HTR-8/SVneo (cell line): ENCODE measurements around the gene TTLL1.

Experiments used
- DNase-seq: peaks from one replicate; pipeline ENCODE4 v3.0.0; 2011; ENCODE audit warnings: low spot score, mixed read lengths; ENCODE audit not compliant: insufficient read length
- FAIRE-seq: peaks from 2 replicates; lab custom pipeline; 2011; peaks lifted over from hg19 to GRCh38; lab: Jason Lieb, UNC

Gene TTLL1

DNA sequence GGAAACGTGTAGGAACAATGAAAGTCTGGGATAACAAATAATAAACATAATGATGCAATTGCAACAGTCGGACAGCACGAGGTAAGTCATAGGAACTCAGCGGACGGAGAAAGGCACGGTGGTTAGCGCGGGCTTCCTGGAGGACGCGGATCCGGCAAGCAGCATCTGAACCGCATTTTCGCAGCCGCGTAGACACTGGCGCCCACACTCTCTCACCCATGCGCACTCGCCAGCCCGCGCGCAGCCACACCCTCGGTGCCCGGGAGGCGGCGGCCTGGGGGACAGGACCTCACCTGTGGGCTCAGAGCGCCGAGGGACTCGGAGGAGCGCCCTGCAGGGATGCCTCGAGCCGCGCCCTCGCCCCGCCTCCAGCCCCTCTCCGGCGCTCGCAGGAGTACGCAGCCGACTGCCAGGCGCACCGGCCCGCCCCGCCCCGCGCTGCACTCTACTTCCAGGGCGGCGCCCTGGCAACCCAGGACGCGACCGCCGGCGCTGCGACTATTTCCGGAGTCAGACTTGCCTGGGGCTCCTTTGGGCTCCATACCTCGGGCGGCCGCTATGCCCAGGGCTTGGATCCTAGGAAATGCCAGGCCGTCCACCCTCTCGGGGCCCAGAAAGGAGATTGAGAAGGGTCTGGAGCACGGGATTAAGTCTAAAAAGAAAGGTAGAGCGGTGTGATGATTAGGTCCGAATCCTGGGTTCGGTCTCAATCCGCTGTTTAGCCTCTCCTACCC lies at the start of gene TTLL1:
TSS of gene TTLL1 (minus strand) at position 408 of the 734 bp plus-strand sequence. CDS start 13,805 bp downstream, outside the sequence.
- peak; percentile 91 for DNase-seq
- FAIRE-seq, result peak; percentile 13

DNA sequence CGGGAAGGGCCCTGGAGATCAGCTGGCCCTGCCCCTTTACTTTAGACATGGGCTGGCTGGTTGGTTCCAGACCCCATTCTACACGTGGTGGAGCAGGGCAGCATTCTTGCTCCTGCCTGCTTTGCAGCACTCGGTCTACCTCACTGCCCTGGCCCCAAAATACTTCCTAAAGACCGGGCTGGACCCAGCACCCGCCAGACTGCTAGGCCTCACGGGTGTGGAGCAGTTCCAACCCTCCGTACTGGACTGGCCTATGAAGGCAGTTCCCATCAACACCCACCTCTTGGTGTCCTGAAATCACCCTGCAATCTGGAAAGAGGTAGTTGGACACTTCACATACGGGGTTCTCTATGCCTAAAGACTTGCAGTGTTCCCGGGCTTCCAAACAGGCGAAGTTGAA lies 47.6 kb upstream of the TTLL1 start:
- DNase-seq, result no peak
- no peak for FAIRE-seq

DNA sequence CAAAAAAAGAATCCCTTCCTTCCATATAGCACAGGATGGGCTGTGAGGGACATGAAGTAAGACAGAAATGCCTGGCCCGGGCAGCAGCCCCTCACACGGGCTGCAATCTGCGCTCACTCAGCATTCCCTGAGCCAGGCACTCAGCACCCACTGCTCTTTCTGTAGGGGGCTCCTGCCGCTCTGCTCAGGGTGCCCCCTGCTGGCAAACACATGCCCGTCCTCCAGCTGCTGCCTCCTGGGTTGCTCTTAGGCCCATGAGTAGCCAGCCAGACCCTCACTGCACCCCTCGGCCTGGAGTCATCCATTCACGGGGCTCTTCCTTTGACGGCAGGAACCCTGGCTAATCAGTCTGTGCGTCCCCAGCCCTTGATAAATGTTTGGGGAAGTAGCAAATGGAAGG lies 47.1 kb upstream of the TTLL1 start:
- FAIRE-seq (no peak), DNase-seq (peak; percentile 67)

DNA sequence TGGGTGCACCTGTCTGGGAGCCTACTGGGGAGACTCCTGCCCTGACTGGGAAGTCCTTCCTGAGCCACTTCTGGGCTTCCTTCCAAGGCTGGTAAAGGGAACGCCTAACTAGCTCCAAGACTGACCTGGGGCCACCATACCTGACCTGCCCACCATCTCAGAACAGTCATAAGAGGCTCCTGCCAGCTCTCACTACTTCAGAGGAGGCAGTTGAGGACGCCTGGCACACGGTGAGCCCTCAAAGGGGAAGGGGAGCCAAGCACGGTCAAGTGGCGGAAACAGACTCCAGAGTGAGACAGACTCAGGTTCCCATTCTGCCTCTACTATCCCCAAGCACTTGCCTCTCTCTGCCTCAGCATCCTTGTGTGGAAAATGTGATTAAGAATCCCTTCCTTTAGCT lies 46.4 kb upstream of the TTLL1 start:
- FAIRE-seq (no peak), DNase-seq (no peak)

DNA sequence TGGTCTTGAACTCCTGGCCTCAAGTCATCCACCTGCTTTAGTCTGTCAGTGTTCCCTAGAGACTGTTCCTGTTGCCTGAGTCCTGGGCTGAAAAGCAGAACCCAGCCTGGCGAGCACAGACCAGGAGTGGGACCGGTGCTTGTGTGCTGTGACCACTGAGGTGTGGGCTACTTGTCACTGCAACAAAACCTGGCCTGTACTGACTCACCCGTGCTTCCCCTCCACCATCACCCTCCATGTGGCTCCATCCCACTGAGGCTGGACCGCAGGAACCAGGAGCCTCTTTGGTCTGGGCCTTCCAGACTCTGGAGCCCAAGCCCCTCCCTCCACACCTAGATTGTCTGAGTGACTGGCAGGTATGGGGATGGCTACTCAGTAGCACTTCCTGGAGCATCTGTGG lies 45.4 kb upstream of the TTLL1 start:
- no peak for DNase-seq
- no peak for FAIRE-seq

DNA sequence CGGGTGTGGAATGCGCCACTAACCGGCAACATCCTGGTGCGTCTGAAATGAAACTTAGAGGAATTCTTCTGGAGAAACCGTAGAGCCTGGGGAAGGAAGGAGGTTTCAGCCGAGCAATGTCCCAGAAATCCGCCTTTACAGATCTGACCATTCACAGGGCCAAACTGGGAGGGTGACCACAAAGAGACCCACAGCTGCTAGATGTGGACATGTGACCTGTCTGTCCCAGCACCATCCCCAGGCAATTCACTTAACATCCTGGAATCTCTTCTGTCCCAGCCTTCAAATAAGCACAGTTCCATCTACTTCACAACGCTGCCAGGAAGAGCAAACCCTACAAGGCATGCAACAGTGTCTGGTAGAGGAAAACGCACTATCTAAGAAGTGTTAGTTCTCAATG lies 44.2 kb upstream of the TTLL1 start:
- no peak for DNase-seq
- FAIRE-seq, result no peak

DNA sequence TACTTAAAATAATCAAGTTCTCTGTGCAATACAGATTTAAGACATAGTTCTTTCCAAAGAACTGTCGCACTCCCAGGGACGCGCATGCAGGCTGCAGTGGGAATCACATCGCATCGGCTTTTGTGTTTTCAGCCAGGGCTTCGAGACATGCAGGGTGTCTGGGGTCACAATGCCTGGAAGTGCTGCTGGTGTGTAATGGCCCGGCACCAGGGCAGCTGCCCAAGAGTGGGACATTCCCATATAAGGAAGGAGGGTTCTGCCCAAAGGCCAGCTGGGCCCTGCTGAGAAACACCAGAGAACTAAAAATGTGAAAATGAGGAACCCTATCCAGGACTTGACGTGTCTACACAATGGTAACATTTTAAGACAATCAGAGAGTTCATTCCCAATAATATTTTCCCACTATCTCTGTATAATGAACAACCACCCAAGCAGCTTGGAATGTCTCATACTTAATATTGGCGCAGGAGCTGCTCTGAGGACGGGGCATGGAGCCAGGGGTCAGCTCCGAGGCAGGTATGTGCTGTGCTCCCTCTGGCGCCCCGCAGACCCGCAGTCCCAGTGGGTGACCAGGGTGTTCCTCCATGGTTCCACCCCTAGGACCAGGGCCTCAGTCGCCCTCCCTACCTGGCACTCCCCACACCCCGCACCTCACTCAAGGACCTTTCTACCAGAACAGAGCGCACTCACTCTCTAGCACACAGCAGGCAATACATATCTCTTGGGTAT lies 42.7 kb upstream of the TTLL1 start:
- DNase-seq, result no peak
- FAIRE-seq, result no peak

DNA sequence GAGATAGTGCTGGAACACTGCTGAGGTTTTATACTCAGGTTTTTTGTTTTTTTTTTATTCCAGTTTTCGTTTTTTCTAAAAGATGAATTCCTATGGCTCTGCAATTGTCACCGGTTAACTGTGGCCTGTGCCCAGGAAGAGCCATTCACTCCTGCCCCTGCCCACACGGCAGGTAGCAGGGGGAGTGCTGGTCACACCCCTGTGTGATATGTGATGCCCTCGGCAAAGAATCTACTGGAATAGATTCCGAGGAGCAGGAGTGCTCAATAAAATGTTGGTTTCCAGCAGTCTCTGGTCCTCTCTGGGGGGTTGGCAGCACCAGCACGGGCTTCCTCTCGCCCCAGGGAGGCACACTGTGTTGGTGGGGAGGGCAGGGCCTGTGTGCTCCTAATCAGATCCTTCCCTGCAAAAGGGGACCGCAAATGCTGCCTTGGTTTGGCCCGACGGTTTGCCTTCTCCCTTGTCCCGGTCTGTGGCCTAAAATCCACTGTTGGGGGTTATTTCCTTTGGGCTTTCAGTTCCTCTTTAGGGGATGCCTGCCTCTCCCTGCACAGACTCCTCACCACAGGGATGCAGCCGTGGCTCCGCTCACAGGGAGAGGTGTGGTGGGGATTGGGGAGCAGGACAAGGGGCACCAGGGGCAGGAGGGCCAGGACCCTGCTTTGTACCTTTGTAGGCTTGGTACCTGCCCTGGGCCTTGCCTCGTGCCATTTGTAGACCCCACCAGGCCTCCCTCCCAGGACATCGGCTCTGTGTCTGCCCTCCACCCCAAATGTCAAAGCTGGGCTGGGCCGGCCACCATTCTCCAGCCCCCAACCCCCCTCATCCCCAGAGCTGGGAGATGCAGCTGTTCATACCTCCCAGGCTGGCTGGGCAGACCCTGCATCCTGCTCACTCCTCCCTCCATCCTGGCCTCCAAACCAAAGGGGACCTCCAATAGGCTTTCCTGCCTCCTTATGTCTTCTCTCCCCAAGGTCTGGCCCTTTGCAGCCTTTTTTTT lies 40.5 kb upstream of the TTLL1 start:
- DNase-seq (no peak), FAIRE-seq (no peak)

DNA sequence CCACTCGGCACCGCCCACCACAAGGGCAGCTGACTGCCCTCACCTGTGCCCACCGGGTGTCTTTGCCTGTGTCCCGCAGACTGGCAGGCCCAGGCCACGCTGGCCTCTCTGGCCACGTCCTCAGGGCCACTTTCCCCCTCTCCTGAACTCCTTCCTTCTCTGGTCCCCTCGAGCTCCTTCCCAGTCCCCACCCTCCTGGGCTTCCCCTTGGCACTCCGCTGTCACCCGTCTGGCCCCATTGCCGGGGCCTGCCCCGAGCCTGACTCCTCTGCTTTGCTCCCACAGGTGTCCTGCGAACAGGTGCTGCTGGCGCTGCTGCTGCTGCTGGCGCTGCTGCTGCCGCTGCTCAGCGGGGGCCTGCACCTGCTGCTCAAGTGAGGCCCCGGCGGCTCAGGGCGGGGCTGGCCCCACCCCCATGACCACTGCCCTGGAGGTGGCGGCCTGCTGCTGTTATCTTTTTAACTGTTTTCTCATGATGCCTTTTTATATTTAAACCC lies 39.8 kb upstream of the TTLL1 start:
- DNase-seq (no peak), FAIRE-seq (no peak)

DNA sequence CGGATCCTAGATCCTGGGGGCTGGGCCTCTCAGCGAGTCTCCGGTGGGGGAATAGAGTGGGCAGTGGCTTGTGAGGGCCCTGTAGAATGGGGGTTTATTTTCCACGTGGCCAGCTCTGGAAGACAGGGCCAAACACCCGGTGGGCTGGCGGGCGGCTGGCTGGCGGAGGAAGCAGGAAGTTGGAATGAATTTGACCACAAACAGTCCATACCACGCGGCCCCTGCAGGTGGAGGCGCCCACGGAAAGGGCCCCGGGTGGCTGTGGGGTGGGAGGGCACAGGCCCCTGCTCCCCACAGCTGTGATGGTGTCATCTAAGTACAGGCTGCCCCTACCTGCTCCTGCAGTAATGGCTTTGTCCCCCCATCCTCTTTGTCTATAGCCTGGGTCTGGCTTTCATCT lies 38.9 kb upstream of the TTLL1 start:
- DNase-seq, result no peak
- no peak for FAIRE-seq

DNA sequence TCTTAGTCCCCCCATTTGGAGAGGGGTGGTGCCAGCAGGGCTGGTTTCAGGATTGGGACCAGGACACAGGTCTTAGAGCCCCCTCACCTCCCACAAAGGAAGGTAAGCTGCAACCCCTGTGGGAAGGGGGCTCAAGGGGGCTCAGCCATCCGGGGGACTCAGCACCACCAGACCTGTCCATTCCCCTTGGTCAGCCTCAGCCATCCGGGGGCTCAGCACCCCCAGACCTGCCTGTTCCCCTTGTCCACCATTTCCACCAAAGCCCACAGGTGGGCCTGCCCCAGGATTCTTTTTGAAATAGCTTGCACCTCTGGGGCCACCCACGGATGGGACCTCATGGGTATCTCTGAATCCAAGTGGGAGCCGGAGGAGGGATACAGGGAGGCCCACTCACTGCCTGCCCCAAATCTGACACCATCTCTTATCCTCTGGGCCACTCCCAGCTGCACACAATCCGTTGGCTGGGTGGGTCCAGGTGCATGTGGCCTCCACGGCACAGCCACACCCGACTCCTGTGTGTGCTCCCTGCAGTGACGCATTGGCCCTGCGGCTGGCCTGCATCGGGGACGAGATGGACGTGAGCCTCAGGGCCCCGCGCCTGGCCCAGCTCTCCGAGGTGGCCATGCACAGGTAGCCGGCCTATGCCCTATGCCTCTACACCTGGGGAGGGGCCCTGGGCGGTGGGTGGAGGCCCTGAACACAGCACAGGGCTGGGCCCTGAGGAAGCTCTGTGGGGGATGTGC lies 38.1 kb upstream of the TTLL1 start:
- FAIRE-seq (no peak), DNase-seq (no peak)

DNA sequence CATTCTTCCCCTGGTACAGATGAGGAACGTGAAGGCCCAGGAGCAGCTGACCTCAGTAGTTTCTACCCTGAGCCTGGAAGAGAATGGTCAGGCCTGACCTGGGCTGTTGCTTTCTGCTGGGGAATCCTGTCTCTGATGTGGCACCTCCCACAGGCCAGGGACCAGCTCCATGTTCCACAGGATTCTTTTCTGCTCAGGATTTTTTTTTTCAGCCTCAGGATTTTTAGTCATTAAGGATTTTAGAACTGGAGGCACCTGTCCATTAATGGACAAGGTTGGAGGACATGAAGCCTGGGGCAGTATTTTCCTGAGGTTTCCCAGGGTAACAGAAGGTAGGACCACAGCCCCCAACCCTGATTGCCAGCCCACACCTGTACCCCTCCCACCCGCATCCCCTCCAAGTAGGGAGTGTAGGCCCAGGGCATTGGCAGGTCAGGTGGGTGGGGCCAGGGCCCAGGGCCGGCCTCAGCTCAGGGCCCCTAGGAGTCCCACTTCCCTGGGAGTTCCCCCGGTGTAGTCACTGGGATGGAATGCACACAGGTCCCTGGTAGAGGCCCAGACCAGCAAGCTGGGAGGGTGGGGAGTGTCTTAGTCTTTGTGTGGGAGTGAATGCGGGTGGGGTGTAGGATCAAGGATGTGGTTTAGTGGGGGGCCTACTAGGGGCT lies 37.4 kb upstream of the TTLL1 start:
- FAIRE-seq (peak; percentile 82), DNase-seq (peak; percentile 96)

DNA sequence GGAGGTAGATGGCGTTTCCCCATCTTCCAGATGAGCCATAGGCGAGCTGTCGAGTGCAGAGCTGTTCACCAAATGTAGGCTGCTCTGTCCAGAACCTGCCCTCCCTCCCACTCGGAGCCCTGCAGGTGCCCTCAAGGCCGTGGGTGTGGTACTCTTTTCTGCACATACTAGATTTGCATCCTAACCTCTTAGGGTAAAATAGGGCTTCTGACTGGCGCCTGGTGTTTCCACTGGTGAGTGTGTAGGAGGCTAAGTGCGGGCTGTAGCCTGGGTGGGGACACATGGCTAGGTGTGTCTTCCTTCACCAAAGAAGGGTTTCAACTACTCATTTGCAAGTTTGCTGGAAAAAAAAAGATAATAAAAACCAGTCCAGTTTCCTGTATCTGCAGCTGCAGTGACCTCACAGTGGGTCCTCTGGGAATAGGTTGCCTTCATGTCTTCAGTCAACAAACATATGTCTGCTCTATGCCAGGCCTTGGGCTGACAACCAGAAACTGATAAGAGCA lies 29.8 kb upstream of the TTLL1 start:
- FAIRE-seq (no peak), DNase-seq (no peak)

DNA sequence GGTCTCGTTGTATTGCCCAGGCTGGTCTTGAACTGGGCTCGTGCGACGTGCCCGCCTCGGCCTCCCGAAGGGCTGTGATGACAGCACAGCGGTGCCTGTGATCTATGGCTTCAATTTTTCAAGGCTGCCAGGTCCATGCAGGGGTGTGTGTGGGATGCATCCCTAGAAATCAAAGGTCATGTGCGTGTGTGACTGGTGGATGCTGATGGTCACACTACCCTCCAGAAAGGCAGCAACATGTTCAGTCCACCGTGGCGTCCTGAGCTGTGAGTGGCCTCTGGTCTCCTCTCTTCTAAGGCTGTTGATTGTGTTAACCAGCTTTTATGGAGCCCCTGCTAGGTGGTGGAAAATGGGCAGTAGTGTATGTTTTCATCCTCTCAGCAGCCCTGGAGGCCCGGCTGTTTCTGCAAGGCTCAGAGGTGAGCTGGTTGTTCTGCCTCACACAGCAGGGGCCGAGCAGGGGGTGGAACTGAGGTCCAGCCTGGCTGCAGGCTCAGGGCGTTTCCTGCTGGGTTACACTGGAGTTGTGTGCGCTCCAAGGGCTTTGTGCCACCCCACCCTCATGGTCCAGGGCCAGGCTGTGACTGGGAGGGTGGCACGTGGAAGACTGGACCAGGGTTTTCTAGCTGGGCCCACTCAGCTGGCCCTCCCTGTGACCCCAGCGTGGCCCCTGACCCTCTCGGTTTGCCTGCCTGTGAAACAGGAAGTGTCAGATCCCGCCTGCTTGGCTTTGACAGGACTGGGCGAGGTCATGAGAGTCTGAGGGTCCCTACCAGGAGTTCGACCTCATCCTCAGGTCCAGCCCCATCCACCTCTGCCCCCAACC lies 29.0 kb upstream of the TTLL1 start:
- no peak for DNase-seq
- no peak for FAIRE-seq

DNA sequence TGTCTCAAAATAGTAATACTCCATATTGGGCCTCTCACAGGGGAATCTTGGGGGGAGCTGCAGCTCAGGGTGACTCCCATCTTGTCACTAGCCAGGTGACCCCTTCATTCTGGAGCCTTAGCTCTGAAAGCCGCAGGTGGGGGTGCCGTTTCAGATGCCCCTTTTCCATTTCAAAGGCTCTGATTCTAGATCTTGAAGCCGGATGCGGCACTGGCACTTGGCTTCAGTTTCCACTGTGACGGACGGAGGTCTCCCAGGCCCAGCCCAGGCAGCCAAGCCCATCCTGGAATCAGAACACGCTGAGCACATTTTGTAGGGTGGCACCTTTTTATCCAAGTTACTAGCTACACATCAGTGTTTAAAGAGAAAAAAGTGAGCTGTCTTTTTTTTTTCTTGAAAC lies 27.7 kb upstream of the TTLL1 start:
- FAIRE-seq, result no peak

DNA sequence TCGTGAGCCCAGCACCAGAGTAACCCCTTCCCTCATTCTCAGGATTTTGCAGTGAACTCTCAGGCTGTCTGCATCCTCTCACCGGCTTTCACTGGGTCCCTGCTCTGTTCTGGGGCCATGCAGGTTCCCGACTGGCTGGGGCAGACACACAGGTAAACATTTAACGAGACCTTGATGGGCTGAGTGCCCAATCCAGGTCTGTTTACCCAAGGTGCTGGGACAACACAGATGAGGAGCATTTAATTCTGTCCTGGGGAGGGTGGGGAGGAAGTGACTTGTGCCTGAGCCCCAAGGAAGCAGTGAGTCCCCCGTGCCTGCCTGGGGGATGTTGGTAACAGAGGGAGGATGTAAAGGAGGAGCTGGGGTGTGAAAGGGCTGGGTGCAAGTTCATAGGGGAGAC lies 25.8 kb upstream of the TTLL1 start:
- DNase-seq, result no peak
- FAIRE-seq, result no peak

More for the DNA sequence above, 27.7 kb upstream of the TTLL1 start:
- no peak for DNase-seq

DNA sequence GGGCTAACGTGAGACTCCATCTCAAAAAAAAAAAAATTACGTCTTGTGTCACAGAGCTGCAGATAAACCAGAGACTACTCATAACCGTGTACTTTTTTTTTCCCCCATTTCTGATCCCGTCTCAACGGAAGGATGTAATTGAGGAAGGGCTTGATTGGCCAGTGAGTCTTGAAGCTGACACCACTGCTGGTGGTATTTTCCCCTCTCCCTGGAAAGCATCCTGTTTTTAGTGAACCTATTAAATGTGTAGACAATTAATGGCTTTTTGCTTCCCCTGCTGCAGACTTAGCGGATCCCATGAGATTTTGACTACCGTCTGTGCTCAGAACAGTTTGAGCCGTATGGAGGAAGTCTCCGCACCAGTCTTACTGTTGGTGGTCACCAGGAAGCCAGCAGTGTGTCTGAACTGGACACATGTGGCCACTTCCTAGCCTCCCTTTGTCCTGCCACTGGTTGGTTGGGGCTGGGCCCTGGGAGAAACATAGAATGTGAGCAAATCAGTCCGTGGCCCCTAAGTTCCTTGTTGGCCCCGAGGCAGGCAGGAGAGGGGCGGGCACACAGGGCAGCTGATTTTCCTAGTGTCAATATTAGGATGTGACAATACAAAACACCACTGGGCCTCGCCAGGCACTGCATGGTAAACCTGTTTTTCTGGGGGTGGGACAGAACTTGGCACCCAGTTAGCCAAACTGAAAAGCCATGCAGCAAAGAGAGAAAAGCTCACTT lies 24.5 kb upstream of the TTLL1 start:
- DNase-seq (no peak), FAIRE-seq (no peak)
